Activated CD4-positive, CD25-positive, alpha-beta regulatory T cell (primary cell): ENCODE results near the gene RBM20.
"Not testable (repeated sequence)": the region's sequence is repeated elsewhere in the genome, so short reads cannot be mapped to it uniquely, and the experiment has no call there.

Experiments used
- DNase-seq, 4 experiments: peaks; one replicate each; lab custom pipeline; 2025; lab: John Stamatoyannopoulos, UW

Gene RBM20

DNA sequence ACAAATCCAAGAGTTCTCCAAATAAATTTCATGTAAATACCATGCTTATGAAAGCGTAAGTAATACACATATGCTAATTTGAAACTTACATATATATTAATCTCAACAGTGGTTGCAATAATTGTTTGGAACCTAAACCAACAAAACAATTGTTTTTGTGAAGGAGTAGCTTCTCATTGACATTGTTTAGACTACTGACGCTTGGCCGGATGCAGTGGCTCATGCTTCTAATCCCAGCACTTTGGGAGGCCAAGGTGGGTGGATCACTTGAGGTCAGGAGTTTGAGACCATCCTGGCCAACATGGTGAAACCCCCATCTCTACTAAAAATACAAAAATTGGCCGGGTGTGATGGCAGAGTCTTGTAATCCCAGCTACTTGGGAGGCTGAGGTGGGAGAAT, 61.5 kb downstream of the RBM20 start:
- DNase-seq, result not testable (repeated sequence)

DNA sequence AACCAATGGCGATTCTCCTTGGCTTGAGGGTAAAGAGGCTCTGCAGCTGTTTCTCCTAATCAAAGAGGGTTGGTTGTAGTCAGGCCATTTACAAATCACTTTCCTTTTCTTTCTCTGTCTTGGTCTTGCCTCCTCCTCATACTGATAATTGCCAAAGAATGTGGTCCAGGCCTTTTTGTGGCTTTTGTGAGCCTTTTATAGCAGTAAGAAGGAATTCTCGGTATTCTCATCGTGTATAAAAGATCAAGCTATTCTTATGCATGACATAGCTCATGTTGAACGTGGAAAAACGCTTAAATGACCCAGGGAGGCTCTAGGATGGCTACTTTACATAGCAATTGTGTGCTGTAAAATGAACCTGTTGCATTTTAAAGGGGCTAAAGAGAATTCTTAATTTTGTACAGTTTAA, 62.6 kb downstream of the RBM20 start:
- DNase-seq, result no peak

GRCh38 chr10:110708776-110709443, 64.8 kb downstream of the RBM20 start:
- no peak for DNase-seq

DNA sequence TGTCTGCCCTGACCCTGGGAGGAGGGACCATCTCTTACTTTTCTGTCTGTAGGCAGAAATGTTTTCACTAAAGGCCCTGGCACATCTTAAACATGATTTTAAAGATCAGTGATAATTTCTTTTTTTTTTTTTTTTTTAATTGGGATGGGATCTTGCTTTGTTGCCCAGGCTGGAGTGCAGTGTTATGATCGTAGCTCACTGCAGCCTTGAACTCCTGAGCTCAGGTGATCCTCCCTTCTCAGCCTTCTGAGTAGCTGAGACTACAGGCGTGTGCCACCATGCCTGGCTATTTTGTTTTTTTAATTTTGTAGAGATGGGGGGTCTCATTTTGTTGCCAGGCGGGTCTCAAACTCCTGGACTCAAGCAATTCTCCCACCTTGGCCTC, 65.3 kb downstream of the RBM20 start:
- DNase-seq, result no peak

- DNase-seq, result no peak
Observed at GRCh38 chr10:110709964-110710587, 65.9 kb downstream of the RBM20 start.

DNA sequence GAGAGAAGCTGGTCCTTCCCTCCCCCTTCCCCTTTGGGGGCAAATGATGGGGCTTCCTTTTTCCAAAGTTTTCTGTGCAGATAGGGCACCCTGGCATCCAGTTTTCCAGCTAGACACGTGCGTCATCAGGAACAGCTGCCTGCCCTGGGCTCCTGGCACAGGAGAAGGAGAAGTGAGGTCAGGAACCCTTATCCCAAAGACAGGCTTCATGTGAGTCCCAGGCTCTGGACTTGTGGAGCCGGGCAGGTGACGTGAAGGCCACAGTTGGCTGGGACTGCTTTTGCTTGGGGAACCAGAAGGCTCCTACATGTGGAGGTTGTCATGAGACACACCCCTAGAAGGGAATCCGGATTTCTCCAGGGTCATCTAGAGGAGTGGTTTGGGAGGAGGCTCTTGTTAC, 66.5 kb downstream of the RBM20 start:
- DNase-seq, result no peak

DNA sequence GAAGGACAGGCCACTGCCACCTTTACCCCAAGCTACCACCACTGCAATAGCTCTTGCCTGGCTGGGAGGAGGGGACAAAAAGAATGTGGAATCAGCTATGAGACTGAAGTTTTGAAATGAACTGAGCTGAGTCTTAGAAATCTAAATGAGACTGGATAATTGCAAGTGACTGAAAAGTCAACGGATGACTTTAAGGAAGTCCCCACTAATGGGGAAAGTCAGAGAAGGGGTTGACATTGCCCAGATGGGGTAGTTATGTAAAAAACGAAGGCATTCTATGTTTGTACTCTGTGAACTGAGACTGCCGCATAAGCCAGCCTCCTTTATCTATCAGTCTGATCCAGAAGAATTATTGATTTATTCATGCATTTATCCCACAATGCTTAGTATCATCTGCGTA, 67.2 kb downstream of the RBM20 start:
- DNase-seq, result no peak

GRCh38 chr10:110714356-110714755, 70.2 kb downstream of the RBM20 start:
- no peak for DNase-seq

GRCh38 chr10:110717781-110718589, 73.8 kb downstream of the RBM20 start:
- no peak for DNase-seq

- DNase-seq, result no peak
Observed at GRCh38 chr10:110721406-110722038, 77.4 kb downstream of the RBM20 start.

- DNase-seq, result no peak
Observed at GRCh38 chr10:110723224-110723891, 79.2 kb downstream of the RBM20 start.

- no peak for DNase-seq
Observed at GRCh38 chr10:110724116-110724921, 80.2 kb downstream of the RBM20 start.

GRCh38 chr10:110724937-110725336, 80.8 kb downstream of the RBM20 start:
- no peak for DNase-seq

DNA sequence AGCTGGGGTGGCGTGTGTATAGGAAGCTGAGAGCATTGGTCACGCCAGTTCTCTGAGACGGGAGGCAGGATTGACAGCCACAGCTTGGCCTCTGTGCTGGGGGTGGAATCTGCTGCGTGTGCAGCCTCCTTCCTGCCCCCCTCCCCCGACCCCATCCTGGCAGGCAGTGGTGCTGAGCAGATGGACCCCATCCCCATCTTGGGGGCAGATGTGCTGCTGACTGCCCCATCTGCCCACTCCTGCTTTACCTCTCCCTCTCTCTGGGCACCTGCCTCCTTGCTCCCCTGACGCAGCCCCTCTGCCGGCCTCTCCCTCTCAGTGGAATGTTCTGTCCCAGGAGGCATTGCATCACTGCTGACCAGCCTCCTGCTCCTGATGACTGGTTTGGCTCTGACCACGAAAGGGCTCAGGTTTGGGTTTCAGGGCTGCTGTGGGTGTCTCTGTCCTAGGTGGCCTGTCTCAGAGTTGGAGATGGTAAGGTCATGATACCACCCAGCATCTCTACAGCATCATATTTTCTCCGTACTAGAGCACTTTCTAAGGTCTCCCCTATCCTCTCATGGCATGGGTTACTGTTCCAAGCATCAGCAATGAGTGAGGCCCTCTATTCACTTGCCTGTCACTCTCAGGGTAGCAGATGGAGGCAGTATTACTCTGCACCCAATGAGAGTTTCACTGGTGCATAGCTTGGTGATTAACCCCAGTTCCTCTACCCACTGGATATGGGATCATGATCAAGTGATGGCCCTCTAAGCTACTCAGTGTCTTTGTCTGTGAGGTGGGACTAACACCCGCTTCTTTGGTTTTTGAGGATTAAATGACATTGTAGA, 81.9 kb downstream of the RBM20 start:
- DNase-seq, result no peak

DNA sequence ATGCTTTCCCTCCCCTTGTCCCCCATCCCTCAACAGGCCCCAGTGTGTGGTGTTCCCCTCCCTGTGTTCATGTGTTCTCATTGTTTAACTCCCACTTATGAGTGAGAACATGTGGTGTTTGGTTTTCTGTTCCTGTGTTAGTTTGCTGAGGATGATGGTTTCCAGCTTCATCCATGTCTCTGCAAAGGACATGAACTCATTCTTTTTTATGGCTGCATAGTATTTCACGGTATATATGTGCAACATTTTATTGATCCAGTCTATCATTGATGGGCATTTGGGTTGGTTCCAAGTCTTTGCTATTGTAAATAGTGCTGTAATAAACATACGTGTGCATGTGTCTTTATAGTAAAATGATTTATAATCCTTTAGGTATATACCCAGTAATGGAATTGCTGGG, 83.6 kb downstream of the RBM20 start:
- not testable (repeated sequence) for DNase-seq

DNA sequence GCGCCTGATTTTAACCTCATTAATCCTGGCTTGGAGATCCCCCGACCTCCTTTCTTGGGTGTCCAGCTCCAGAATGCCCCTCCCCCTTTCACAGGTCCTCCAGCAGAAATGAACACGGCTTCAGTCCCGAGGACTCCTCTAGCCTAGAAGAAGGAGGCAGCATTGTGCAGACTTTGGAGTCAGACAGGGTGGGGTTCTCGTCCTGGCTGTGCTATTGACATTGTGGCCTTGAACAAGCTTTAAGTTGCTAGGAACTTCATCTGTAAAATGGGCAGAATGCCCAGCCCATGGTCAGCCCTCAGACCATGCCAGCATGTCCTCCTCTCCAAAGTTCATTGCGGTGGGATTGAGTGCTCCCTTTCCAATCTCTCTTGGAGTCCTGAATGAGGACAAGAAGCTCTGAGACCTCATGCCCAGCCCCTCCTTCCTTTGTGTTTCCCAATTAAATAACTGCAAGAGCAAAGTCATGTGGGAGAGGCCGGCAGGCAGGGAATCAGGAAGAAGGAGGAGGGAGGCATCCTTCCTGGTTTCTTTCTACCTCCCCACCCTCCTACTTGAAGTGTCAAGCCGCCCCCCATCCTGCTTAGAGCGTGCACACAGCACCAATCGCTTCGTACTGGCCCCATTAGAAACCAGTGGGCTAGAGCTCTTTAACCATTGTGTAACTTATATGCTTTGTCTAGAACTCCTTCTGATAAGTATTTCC, 86.4 kb downstream of the RBM20 start:
- no peak for DNase-seq

DNA sequence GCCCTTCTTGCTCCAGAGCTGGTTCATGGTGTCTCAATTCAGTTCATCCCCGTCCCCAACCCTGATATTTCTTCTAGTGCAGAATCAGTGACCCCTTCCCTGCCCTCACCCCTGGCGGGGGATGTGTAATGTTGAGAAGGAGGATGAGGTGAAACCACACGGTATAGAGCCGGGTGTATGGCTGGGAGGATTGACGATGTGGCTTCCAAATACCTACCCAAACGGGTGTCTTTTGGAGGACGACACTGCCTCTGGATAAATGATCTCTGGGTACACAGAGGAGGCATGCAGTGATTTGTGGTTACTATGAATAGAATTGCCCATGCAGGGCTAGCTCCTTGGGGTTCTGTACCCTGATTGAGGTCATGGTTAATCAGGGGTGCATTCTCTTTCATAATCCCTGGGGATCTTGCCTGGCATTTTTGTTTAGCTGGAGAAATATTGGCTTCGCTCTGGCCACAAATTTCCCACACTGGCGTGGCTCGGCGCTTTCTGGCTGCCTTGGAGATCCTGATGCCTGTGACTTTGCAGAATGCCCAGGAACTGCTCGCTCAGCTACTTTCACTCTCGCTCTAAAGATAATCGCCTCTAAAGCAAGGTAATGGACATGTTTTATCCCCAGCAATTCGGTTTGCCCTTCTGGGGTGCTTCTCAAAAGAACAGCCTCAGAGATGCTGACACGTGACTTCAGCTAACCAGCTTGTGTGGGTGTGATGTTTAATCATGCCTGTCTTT, 89.2 kb downstream of the RBM20 start:
- DNase-seq, result no peak

- no peak for DNase-seq
Observed at GRCh38 chr10:110735620-110736027, 91.5 kb downstream of the RBM20 start.
